GM12878 (cell line): ENCODE results near the gene ELL. TPM values are rescaled to one million over a fixed set of nuclear protein-coding genes. Genes with fewer than 3 reads are reported as not detected.

ENCODE experiments used
- ATAC-seq: fragments of 200-7000 bp; cut with Tn5 transposase; 3 replicates; pipeline ENCODE4 v1.9.1; 2020; ENCODE audit warnings: mild to moderate bottlenecking, moderate library complexity
- BruUV-seq: library from RNA; stranded (reverse); fragments of 400-500 nt; replicated peaks from 2 replicates; lab custom pipeline; 2021; lab: Mats Ljungman, UMichigan
- CTCF ChIA-PET: fragments of 300-600 bp; sonication (Branson Sonifier 250); formaldehyde crosslinking; extraction: SDS; loops from one replicate; lab custom pipeline; 2021; ENCODE audit warnings: inconsistent platforms; lab: Yijun Ruan, JAX
- POLR2A ChIA-PET: fragments of 350-600 bp; formaldehyde crosslinking; extraction: SDS; loops from one replicate; lab custom pipeline; 2021; ENCODE audit warnings: inconsistent platforms; lab: Charles Lee
- RAD21 ChIA-PET: fragments of 300-600 bp; sonication (Branson Sonifier 250); formaldehyde crosslinking; loops from one replicate; lab custom pipeline; 2023; ENCODE audit warnings: antibody characterized with exemption; ENCODE audit not compliant: unreplicated experiment; lab: Charles Lee
- SMC1A ChIA-PET: fragments of 300-600 bp; sonication (Branson Sonifier 250); formaldehyde crosslinking; loops from one replicate; lab custom pipeline; 2023; ENCODE audit not compliant: unreplicated experiment, uncharacterized antibody; lab: Charles Lee
- DNase-seq: peaks from one replicate; pipeline ENCODE4 v3.0.0-alpha.2; 2011; ENCODE audit warnings: low read depth, low spot score
- FAIRE-seq: peaks from 3 replicates; lab custom pipeline; 2011; peaks lifted over from hg19 to GRCh38; lab: Jason Lieb, UNC
- H2AFZ ChIP-seq: 2 replicates; pipeline ENCODE4 v1.6.0; 2011; ENCODE audit warnings: low read depth, low read length, control low read depth; ENCODE audit not compliant: control insufficient read depth
- H3K27ac ChIP-seq: 2 replicates; pipeline ENCODE4 v1.5.1; 2011; ENCODE audit warnings: control low read depth; ENCODE audit not compliant: control insufficient read depth, insufficient read depth
- H3K27me3 ChIP-seq, 2 experiments: replicated peaks in 1 of 2; 2 replicates each; pipeline versions ENCODE4 v1.6.0 to v1.6.1; 2011; ENCODE audit warnings: low read length in 1 of 2; ENCODE audit not compliant: control insufficient read depth in 2 of 2, insufficient read depth in 2 of 2
- H3K36me3 ChIP-seq, 2 experiments: 2 replicates each; pipeline ENCODE4 v1.5.1; 2011; ENCODE audit warnings: low read length in 1 of 2; ENCODE audit not compliant: control insufficient read depth in 2 of 2, insufficient read depth in 2 of 2
- H3K4me1 ChIP-seq: 2 replicates; pipeline ENCODE4 v1.6.1; 2011; ENCODE audit warnings: mild to moderate bottlenecking, low read length, moderate library complexity, mixed read lengths; ENCODE audit not compliant: control insufficient read depth, insufficient read depth
- H3K4me2 ChIP-seq: 2 replicates; pipeline ENCODE4 v1.6.0; 2011; ENCODE audit warnings: control low read depth; ENCODE audit not compliant: control insufficient read depth, insufficient read depth
- H3K4me3 ChIP-seq: fragments of 200-600 bp; sonication (generic); 2 replicates; pipeline ENCODE4 v1.5.1; 2016
- H3K79me2 ChIP-seq: 2 replicates; pipeline ENCODE4 v1.6.0; 2011; ENCODE audit warnings: low read length; ENCODE audit not compliant: control insufficient read depth, insufficient read depth
- H3K9ac ChIP-seq: 2 replicates; pipeline ENCODE4 v1.8.0; 2011; ENCODE audit warnings: low read length, control low read depth, mixed read lengths; ENCODE audit not compliant: control insufficient read depth, insufficient read depth
- H3K9me3 ChIP-seq: replicated peaks from 3 replicates; pipeline ENCODE4 v1.5.1; 2011; ENCODE audit warnings: mild to moderate bottlenecking, low read length; ENCODE audit not compliant: control insufficient read depth, insufficient read depth
- H4K20me1 ChIP-seq: 2 replicates; pipeline ENCODE4 v1.6.0; 2011; ENCODE audit not compliant: control insufficient read depth, insufficient read depth
- HDAC6 ChIP-seq: fragments of 200-600 bp; sonication (generic); IDR thresholded peaks from one replicate; pipeline ENCODE4 v1.8.0; 2017; ENCODE audit warnings: antibody characterized with exemption; ENCODE audit not compliant: unreplicated experiment
- PML ChIP-seq: IDR thresholded peaks from 2 replicates; pipeline ENCODE4 v1.6.1; 2012; ENCODE audit warnings: low read length, inconsistent platforms
- RUNX3 ChIP-seq: IDR thresholded peaks from 2 replicates; pipeline ENCODE4 v1.6.1; 2012; ENCODE audit warnings: low read length, inconsistent platforms
- YY1 ChIP-seq: IDR thresholded peaks from 2 replicates; pipeline ENCODE4 v1.6.1; 2011; ENCODE audit warnings: low read depth, mild to moderate bottlenecking, low read length
- WGBS: methylation state at CpG from one replicate; pipeline ENCODE4 v1.1.6; 2016; ENCODE audit warnings: low lambda C conversion rate; ENCODE audit not compliant: insufficient replicate concordance, insufficient coverage; ENCODE audit errors: missing lambda C conversion rate; 5-methylcytosine and 5-hydroxymethylcytosine counted together
- in situ Hi-C: fragments of 300-500 bp; cut with MboI; formaldehyde crosslinking; loops from 9 replicates; pipeline ENCODE4 v1.14.3; 2018; ENCODE audit warnings: mixed read lengths
- intact Hi-C: fragments of 100-400 bp; cut with micrococcal nuclease; formaldehyde crosslinking; loops from one replicate; pipeline ENCODE4 v1.14.2; 2022; ENCODE audit not compliant: unreplicated experiment
- polyA plus RNA-seq, 11 experiments: library from polyadenylated mRNA; depleted of rRNA in 4 of 11; unstranded in 6 of 11; stranded (reverse) in 5 of 11; fragments of >200 nt; fragmentation: Nextera tagmentation in 4 of 11; fragmentation: Illumina TruSeq in 1 of 11; extraction: Ambion mirVana in 4 of 11; extraction: Trizol in 1 of 11; gene quantifications; 1 replicate in 1 of 11; 2 replicates in 10 of 11; pipeline versions ENCODE4 v1.2.1 to v1.2.3, GENCODE V29; 2011 to 2016; ENCODE audit warnings: inconsistent platforms in 2 of 11, missing spikeins in 2 of 11, low read depth in 1 of 11
- total RNA-seq, 4 experiments: library from RNA; depleted of rRNA in 3 of 4; stranded (reverse); fragments of >200 nt in 3 of 4; fragmentation: Illumina TruSeq in 1 of 4; extraction: Trizol in 1 of 4; gene quantifications; 2 replicates each; pipeline versions ENCODE4 v1.2.1 to v1.2.3, GENCODE V29; 2013 to 2021
- TF ChIP-seq, protein P1 (sequence below): fragments of 450-650 bp; IDR thresholded peaks from 2 replicates; pipeline ENCODE4 v1.6.1; 2017; ENCODE audit warnings: mild to moderate bottlenecking, moderate library complexity
- TF ChIP-seq, protein P2 (sequence below): IDR thresholded peaks from 2 replicates; pipeline ENCODE4 v1.6.1; 2011; ENCODE audit warnings: low read depth, low read length, improper control_type of control experiment, borderline replicate concordance

Gene ELL
- total and polyA plus RNA-seq, 10 of the 15 experiments (the other 5 are each of a cell fraction or from before 2014, with no cell fraction given): 0.91 to 25.0 (median 9.1) TPM

DNA sequence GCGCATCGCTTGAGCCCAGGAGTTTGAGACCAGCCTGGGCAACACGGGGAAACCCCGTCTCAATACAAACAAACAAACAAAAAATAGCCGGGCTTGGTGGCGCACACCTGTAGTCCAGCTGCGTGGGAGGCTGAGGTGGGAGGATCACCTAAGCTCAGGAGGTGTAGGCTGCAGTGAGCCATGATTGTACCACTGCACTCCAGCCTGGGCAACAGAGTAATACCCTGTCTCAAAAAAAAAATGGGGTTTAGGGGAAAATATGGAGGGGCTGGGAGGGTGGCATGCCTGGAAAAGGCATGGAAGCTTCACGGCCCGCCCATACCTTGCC lies 82.0 kb downstream of the ELL start:
- DNase-seq: no peak
- in situ Hi-C loops: no loop called here
- CTCF ChIA-PET: interaction anchor here (0.7 to 1.3 kb wide), 3 partner anchors 11 to 25 kb away, joined by 3 to 4 read pairs (median 3); no protein-coding TSS in a partner anchor

More for the DNA sequence above, 82.0 kb downstream of the ELL start:
- Histone ChIP-seq H3K4me3 (no peak overlapping the region), H2AFZ (no peak overlapping the region), H4K20me1 (no peaks in the 10 kb centered on the region; the same call in 1 of the 2 replicates), H3K79me2 (no peaks in the 10 kb centered on the region)
- no peak for ATAC-seq
- intact Hi-C loops: no loop called here
- POLR2A ChIA-PET: no interaction called here
- FAIRE-seq: no peak
- TF ChIP-seq, protein P1, sequence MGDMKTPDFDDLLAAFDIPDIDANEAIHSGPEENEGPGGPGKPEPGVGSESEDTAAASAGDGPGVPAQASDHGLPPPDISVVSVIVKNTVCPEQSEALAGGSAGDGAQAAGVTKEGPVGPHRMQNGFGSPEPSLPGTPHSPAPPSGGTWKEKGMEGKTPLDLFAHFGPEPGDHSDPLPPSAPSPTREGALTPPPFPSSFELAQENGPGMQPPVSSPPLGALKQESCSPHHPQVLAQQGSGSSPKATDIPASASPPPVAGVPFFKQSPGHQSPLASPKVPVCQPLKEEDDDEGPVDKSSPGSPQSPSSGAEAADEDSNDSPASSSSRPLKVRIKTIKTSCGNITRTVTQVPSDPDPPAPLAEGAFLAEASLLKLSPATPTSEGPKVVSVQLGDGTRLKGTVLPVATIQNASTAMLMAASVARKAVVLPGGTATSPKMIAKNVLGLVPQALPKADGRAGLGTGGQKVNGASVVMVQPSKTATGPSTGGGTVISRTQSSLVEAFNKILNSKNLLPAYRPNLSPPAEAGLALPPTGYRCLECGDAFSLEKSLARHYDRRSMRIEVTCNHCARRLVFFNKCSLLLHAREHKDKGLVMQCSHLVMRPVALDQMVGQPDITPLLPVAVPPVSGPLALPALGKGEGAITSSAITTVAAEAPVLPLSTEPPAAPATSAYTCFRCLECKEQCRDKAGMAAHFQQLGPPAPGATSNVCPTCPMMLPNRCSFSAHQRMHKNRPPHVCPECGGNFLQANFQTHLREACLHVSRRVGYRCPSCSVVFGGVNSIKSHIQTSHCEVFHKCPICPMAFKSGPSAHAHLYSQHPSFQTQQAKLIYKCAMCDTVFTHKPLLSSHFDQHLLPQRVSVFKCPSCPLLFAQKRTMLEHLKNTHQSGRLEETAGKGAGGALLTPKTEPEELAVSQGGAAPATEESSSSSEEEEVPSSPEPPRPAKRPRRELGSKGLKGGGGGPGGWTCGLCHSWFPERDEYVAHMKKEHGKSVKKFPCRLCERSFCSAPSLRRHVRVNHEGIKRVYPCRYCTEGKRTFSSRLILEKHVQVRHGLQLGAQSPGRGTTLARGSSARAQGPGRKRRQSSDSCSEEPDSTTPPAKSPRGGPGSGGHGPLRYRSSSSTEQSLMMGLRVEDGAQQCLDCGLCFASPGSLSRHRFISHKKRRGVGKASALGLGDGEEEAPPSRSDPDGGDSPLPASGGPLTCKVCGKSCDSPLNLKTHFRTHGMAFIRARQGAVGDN: no peak
- TF ChIP-seq RUNX3 (no peak), HDAC6 (no peak), PML (0 out of 2 replicates have a peak, but pooled peaks have one; percentile 29), YY1 (no peak)
- TF ChIP-seq, protein P2, sequence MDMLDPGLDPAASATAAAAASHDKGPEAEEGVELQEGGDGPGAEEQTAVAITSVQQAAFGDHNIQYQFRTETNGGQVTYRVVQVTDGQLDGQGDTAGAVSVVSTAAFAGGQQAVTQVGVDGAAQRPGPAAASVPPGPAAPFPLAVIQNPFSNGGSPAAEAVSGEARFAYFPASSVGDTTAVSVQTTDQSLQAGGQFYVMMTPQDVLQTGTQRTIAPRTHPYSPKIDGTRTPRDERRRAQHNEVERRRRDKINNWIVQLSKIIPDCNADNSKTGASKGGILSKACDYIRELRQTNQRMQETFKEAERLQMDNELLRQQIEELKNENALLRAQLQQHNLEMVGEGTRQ: no peak
- TF ChIP-seq, all 136 proteins: peak for 1
- Histone ChIP-seq H3K27me3 (no peaks in the 10 kb centered on the region), H3K27ac (no peak overlapping the region), H3K4me2 (no peak overlapping the region), H3K9ac (no peak overlapping the region), H3K36me3 (peaks cover under 1 to 11% of the 10 kb centered on the region in 2 experiments; a peak in 3 of 4 replicates), H3K4me1 (peaks cover 9% of the 10 kb centered on the region; the same call in 1 of the 2 replicates), H3K9me3 (no peaks in the 10 kb centered on the region; the same call in 2 of the 3 replicates)
- WGBS: 79% methylated on average over 9 of the region's 9 CpGs
- RAD21 ChIA-PET: no interaction called here
- BruUV-seq: no TSS peak
- SMC1A ChIA-PET: interaction anchor here (1.0 kb wide), 1 partner anchor 18 kb away, joined by 3 read pairs; no protein-coding TSS in a partner anchor
